KG1 (cell line): ENCODE measurements around the gene RASEF.

Experiments used
- DNase-seq: peaks from one replicate; lab custom pipeline; 2025; lab: John Stamatoyannopoulos, UW

Gene RASEF

GRCh38 chr9:83012922-83013838 lies 49.8 kb downstream of the RASEF start:
- no peak for DNase-seq

GRCh38 chr9:83012168-83012921 lies 50.6 kb downstream of the RASEF start:
- no peak for DNase-seq

GRCh38 chr9:83011611-83012010 lies 51.3 kb downstream of the RASEF start:
- DNase-seq: no peak

- DNase-seq: no peak
Observed at GRCh38 chr9:83007521-83008300, 55.2 kb downstream of the RASEF start.

GRCh38 chr9:83006378-83006777 lies 56.6 kb downstream of the RASEF start:
- no peak for DNase-seq

GRCh38 chr9:83005963-83006362 lies 57.0 kb downstream of the RASEF start:
- DNase-seq: no peak

- no peak for DNase-seq
Observed at GRCh38 chr9:83005361-83005760, 57.6 kb downstream of the RASEF start.

GRCh38 chr9:83002329-83002728 lies 60.6 kb downstream of the RASEF start:
- no peak for DNase-seq

GRCh38 chr9:83000765-83001164 lies 62.2 kb downstream of the RASEF start:
- no peak for DNase-seq

GRCh38 chr9:82998409-82998808 lies 64.5 kb downstream of the RASEF start:
- no peak for DNase-seq

- no peak for DNase-seq
Observed at GRCh38 chr9:82997476-82998140, 65.3 kb downstream of the RASEF start.

GRCh38 chr9:82996941-82997340 lies 66.0 kb downstream of the RASEF start:
- no peak for DNase-seq

- DNase-seq: no peak
Observed at GRCh38 chr9:82993856-82994605, 68.9 kb downstream of the RASEF start.

- no peak for DNase-seq
Observed at GRCh38 chr9:82991671-82992070, 71.3 kb downstream of the RASEF start.

- DNase-seq: no peak
Observed at GRCh38 chr9:82989929-82990328, 73.0 kb downstream of the RASEF start.

- no peak for DNase-seq
Observed at GRCh38 chr9:82988488-82988887, 74.5 kb downstream of the RASEF start.

GRCh38 chr9:82987370-82988189 lies 75.4 kb downstream of the RASEF start:
- DNase-seq: no peak

- no peak for DNase-seq
Observed at GRCh38 chr9:82981552-82981951, 81.4 kb downstream of the RASEF start.

- DNase-seq: no peak
Observed at GRCh38 chr9:82975176-82975575, 87.8 kb downstream of the RASEF start.

GRCh38 chr9:82972446-82972845 lies 90.5 kb downstream of the RASEF start:
- DNase-seq: no peak
